Measurements from ENCODE around the gene TOP2B. TPM values are rescaled to one million over a fixed set of nuclear protein-coding genes. Genes with fewer than 3 reads are reported as not detected.

The TOP2B gene
- total and polyA plus RNA-seq, 9 of the 15 experiments (the other 6 are each of a cell fraction or from before 2014, with no cell fraction given): 45.3 to 186 (median 134) TPM

- ATAC-seq: no peak
- no peaks in the 10 kb centered on the region; the same call in 1 of the 3 replicates for H3K36me3 ChIP-seq (ENCODE audit: control insufficient read depth, insufficient read depth, low read length)
- 61% methylated on average over 1 of the region's 1 CpG for WGBS (ENCODE audit: insufficient coverage, low coverage, missing lambda C conversion rate)
These were observed 11.8 kb downstream of the TOP2B start for GRCh38 chr3:25652921-25653320.

More at GRCh38 chr3:25652921-25653320, 11.8 kb downstream of the TOP2B start:
- intact Hi-C loops (cut with micrococcal nuclease) (no loop called here), in situ Hi-C loops (cut with MboI) (no loop called here)
- Histone ChIP-seq H3K9ac (ENCODE audit: insufficient read depth in 1 of 2, low read depth in 2 of 2, low read length in 2 of 2) (no peak overlapping the region), H2AFZ (ENCODE audit: low read depth, low read length) (no peak overlapping the region), H3K79me2 (ENCODE audit: control insufficient read depth, insufficient read depth, low read length) (peaks cover 98% of the 10 kb centered on the region), H3K4me1 (replicated peaks in 1 of 2; ENCODE audit: control insufficient read depth in 2 of 2, insufficient read depth in 2 of 2, low read length in 2 of 2) (no peaks in the 10 kb centered on the region; a peak in 2 of 5 replicates), H3K4me2 (ENCODE audit: insufficient read depth, low read length) (no peak overlapping the region), H3K9me3 (replicated peaks; ENCODE audit: control insufficient read depth, insufficient read depth, low read depth, low read length) (no peaks in the 10 kb centered on the region), H4K20me1 (replicated peaks; ENCODE audit: control insufficient read depth, insufficient read depth, low read length) (peaks cover 4% of the 10 kb centered on the region), H3K27me3 (ENCODE audit: control insufficient read depth in 2 of 2, insufficient read depth in 2 of 2, low read length in 2 of 2) (no peaks in the 10 kb centered on the region), H3K4me3 (no peak overlapping the region), H3K27ac (ENCODE audit: extremely low read depth, low read depth, low read length) (no peak overlapping the region), H3K9me1 (ENCODE audit: control insufficient read depth, insufficient read depth, low read length) (no peaks in the 10 kb centered on the region)
- CTCF ChIA-PET (ENCODE audit: low intra/inter-chr PET ratio): no interaction called here
- DNase-seq (ENCODE audit: extremely low read depth in 1 of 4, low spot score in 3 of 4): no peak
- TF ChIP-seq HNRNPLL (IDR thresholded peaks at IDR 0.05; ENCODE audit: low read depth, low read length, poor library complexity, severe bottlenecking) (no peak), ZNF766 (CRISPR knock-in tag; conservative IDR thresholded peaks at IDR 0.05) (no peak), E2F1 (CRISPR knock-in tag; IDR thresholded peaks at IDR 0.05) (no peak), HEY1 (CRISPR knock-in tag; IDR thresholded peaks at IDR 0.05; ENCODE audit: borderline replicate concordance) (no peak), POLR3A (IDR thresholded peaks at IDR 0.05; ENCODE audit: borderline replicate concordance, extremely low read depth, insufficient read depth, insufficient read length) (no peak), ZNF561 (CRISPR knock-in tag; conservative IDR thresholded peaks at IDR 0.05) (no peak), CHD4 (IDR thresholded peaks at IDR 0.05; ENCODE audit: insufficient read depth, insufficient replicate concordance, low read depth, low read length, poor library complexity, severe bottlenecking) (no peak), VEZF1 (CRISPR knock-in tag; IDR thresholded peaks at IDR 0.05) (no peak), SMAD4 (CRISPR knock-in tag; conservative IDR thresholded peaks at IDR 0.05) (no peak), NBN (IDR thresholded peaks at IDR 0.05; ENCODE audit: low read depth) (no peak), SREBF1 (IDR thresholded peaks at IDR 0.05; ENCODE audit: borderline replicate concordance, low read depth, low read length) (no peak), TRIM28 (IDR thresholded peaks at IDR 0.05) (no peak), THAP12 (CRISPR knock-in tag; IDR thresholded peaks at IDR 0.05) (no peak), CGGBP1 (CRISPR knock-in tag; IDR thresholded peaks at IDR 0.05) (no peak)
- BruUV-seq (replicated peaks): no TSS peak
- POLR2A ChIA-PET: no interaction called here
- FAIRE-seq: no peak
